ENCODE measurements around the gene DSCAM. TPM values are rescaled to one million over a fixed set of nuclear protein-coding genes. Genes with fewer than 3 reads are reported as not detected.

The DSCAM gene
- total and polyA plus RNA-seq, 10 of the 15 experiments (the other 5 are each of a cell fraction or from before 2014, with no cell fraction given) = not detected

GRCh38 chr21:40257342-40257741, 589.6 kb downstream of the DSCAM start:
- H3K4me3 ChIP-seq = no peak overlapping the region
- H3K9me3 ChIP-seq (replicated peaks; ENCODE audit: control insufficient read depth, insufficient read depth, low read length) = no peaks in the 10 kb centered on the region; the same call in 2 of the 3 replicates
- H3K36me3 ChIP-seq (ENCODE audit: control insufficient read depth in 2 of 2, insufficient read depth in 2 of 2, low read length in 1 of 2) = no peaks in the 10 kb centered on the region
- no peak overlapping the region for H3K27ac ChIP-seq (ENCODE audit: control insufficient read depth, insufficient read depth)
- BruUV-seq (replicated peaks) = no TSS peak
- no peaks in the 10 kb centered on the region for H3K4me1 ChIP-seq (ENCODE audit: control insufficient read depth, insufficient read depth, low read length)
- H3K9ac ChIP-seq (ENCODE audit: control insufficient read depth, insufficient read depth, low read length) = no peak overlapping the region
- H3K4me2 ChIP-seq (ENCODE audit: control insufficient read depth, insufficient read depth) = no peak overlapping the region
- POLR2A ChIA-PET = no interaction called here
- 4% methylated on average over 3 of the region's 3 CpGs for WGBS (ENCODE audit: insufficient coverage, insufficient replicate concordance, low lambda C conversion rate, missing lambda C conversion rate)
- intact Hi-C loops (cut with micrococcal nuclease; ENCODE audit: unreplicated experiment) = no loop called here
- RAD21 ChIA-PET (ENCODE audit: unreplicated experiment) = no interaction called here
- no peaks in the 10 kb centered on the region for H3K27me3 ChIP-seq (replicated peaks in 1 of 2; ENCODE audit: control insufficient read depth in 2 of 2, insufficient read depth in 2 of 2, low read length in 1 of 2)
- CTCF ChIA-PET = no interaction called here
- in situ Hi-C loops (cut with MboI) = no loop called here
- no peak for FAIRE-seq
- H4K20me1 ChIP-seq (ENCODE audit: control insufficient read depth, insufficient read depth) = no peaks in the 10 kb centered on the region
- DNase-seq (ENCODE audit: low read depth, low spot score) = no peak
- H3K79me2 ChIP-seq (ENCODE audit: control insufficient read depth, insufficient read depth, low read length) = no peaks in the 10 kb centered on the region
- TF ChIP-seq ZNF207 (IDR thresholded peaks at IDR 0.05; ENCODE audit: borderline replicate concordance) (no peak), MEF2A (IDR thresholded peaks at IDR 0.05; ENCODE audit: insufficient read depth, low read depth, low read length) (no peak), MTA2 (IDR thresholded peaks at IDR 0.05; ENCODE audit: low read depth) (no peak), SKIL (IDR thresholded peaks at IDR 0.05; ENCODE audit: low read depth, poor library complexity, severe bottlenecking) (no peak), HDAC2 (IDR thresholded peaks at IDR 0.05) (no peak), YBX1 (IDR thresholded peaks at IDR 0.05) (no peak), REST (IDR thresholded peaks at IDR 0.05; ENCODE audit: low read depth, low read length) (no peak)
- TF ChIP-seq, protein P1, sequence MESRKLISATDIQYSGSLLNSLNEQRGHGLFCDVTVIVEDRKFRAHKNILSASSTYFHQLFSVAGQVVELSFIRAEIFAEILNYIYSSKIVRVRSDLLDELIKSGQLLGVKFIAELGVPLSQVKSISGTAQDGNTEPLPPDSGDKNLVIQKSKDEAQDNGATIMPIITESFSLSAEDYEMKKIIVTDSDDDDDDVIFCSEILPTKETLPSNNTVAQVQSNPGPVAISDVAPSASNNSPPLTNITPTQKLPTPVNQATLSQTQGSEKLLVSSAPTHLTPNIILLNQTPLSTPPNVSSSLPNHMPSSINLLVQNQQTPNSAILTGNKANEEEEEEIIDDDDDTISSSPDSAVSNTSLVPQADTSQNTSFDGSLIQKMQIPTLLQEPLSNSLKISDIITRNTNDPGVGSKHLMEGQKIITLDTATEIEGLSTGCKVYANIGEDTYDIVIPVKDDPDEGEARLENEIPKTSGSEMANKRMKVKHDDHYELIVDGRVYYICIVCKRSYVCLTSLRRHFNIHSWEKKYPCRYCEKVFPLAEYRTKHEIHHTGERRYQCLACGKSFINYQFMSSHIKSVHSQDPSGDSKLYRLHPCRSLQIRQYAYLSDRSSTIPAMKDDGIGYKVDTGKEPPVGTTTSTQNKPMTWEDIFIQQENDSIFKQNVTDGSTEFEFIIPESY (IDR thresholded peaks at IDR 0.05) = no peak
- no peak overlapping the region for H2AFZ ChIP-seq (ENCODE audit: control insufficient read depth, low read depth, low read length)
- ATAC-seq = no peak
- SMC1A ChIA-PET (ENCODE audit: uncharacterized antibody, unreplicated experiment) = no interaction called here

Measured in GM12878 (cell line).